GF-D8 (cell line): ENCODE measurements around the gene DCANP1.

Source experiments
- DNase-seq: peaks from one replicate; lab custom pipeline; 2025; lab: John Stamatoyannopoulos, UW

The DCANP1 gene

GRCh38 chr5:135423146-135423845, 23.9 kb downstream of the DCANP1 start:
- DNase-seq, result peak; percentile 29

- DNase-seq, result no peak
These were observed 24.7 kb downstream of the DCANP1 start for GRCh38 chr5:135422419-135422818.

GRCh38 chr5:135417083-135417482, 30.1 kb downstream of the DCANP1 start:
- no peak for DNase-seq

GRCh38 chr5:135405082-135405481, 42.1 kb downstream of the DCANP1 start:
- no peak for DNase-seq

GRCh38 chr5:135402031-135402430, 45.1 kb downstream of the DCANP1 start:
- no peak for DNase-seq

- no peak for DNase-seq
These were observed 46.3 kb downstream of the DCANP1 start for GRCh38 chr5:135400866-135401265.

- DNase-seq, result peak; percentile 31
These were observed 47.2 kb downstream of the DCANP1 start for GRCh38 chr5:135399794-135400542.

GRCh38 chr5:135398855-135399793, 48.0 kb downstream of the DCANP1 start, which contains the start of gene MACROH2A1:
Gene MACROH2A1 (minus strand): TSS chr5:135399231. CDS start chr5:135389093, 10,138 bp downstream.
- peak; percentile 35 for DNase-seq

- DNase-seq, result no peak
These were observed 48.8 kb downstream of the DCANP1 start for GRCh38 chr5:135398160-135398854.

GRCh38 chr5:135397084-135397483, 50.1 kb downstream of the DCANP1 start:
- DNase-seq, result no peak

GRCh38 chr5:135396459-135397055, 50.6 kb downstream of the DCANP1 start:
- no peak for DNase-seq

- no peak for DNase-seq
These were observed 51.3 kb downstream of the DCANP1 start for GRCh38 chr5:135395866-135396265.

- DNase-seq, result no peak
These were observed 51.7 kb downstream of the DCANP1 start for GRCh38 chr5:135395451-135395850.
